ENCODE data around the gene ADCY10. TPM values are rescaled to one million over a fixed set of nuclear protein-coding genes. Genes with fewer than 3 reads are reported as not detected.

Gene ADCY10
- total RNA-seq, 1 experiment from 2014 or later = 0.10 TPM

DNA sequence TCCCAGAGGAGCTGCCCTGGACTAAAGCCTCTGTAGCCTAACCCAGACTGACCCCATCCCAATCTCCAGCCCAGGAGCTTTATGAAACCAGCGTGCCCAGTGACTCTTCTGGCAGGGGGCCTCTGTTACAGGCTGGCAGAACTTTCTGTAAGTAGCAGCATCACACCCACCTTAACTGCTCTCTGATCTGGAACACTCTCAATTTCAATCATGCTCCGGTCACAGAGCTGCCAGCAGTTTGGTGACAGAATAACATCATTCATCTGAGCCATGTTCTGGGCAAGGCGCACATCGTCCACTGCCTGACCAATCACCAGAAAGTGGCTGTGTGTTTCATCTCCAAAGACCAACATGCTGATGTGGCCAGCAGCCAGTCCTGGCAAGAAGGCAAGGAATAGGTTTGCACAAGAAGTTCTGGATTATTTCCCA is 14.7 kb downstream of the ADCY10 start:
- in situ Hi-C loops (cut with HindIII; ENCODE audit: low pct_unique_long_range_greater_than_20kb, low sequenced_read_pairs) = no loop called here
- H3K4me1 ChIP-seq (ENCODE audit: control insufficient read depth, insufficient read depth, low read length) = no peaks in the 10 kb centered on the region
- no peaks in the 10 kb centered on the region for H3K36me3 ChIP-seq (ENCODE audit: control insufficient read depth, insufficient read depth, low read length)
- no peaks in the 10 kb centered on the region for H3K9me3 ChIP-seq (ENCODE audit: control insufficient read depth, insufficient read depth, low read depth, low read length)
- no peak overlapping the region for H3K4me3 ChIP-seq (ENCODE audit: low read depth in 2 of 2, low read length in 2 of 2)
- H3K27me3 ChIP-seq (ENCODE audit: control insufficient read depth, insufficient read depth, low read length) = no peaks in the 10 kb centered on the region
- POLR2A ChIA-PET = no interaction called here
- intact Hi-C loops (cut with micrococcal nuclease; ENCODE audit: unreplicated experiment) = no loop called here
- no peak for TF ChIP-seq POLR2AphosphoS5 (IDR thresholded peaks at IDR 0.05; ENCODE audit: low read depth, low read length)
- TF ChIP-seq TCF7L2 (IDR thresholded peaks at IDR 0.05; ENCODE audit: low read depth, low read length) = no peak
- no peak for TF ChIP-seq CTCF (IDR thresholded peaks at IDR 0.05)
- TF ChIP-seq SIN3A (IDR thresholded peaks at IDR 0.05; ENCODE audit: borderline replicate concordance, insufficient read depth, low read depth, low read length) = no peak
- TF ChIP-seq, protein P1, sequence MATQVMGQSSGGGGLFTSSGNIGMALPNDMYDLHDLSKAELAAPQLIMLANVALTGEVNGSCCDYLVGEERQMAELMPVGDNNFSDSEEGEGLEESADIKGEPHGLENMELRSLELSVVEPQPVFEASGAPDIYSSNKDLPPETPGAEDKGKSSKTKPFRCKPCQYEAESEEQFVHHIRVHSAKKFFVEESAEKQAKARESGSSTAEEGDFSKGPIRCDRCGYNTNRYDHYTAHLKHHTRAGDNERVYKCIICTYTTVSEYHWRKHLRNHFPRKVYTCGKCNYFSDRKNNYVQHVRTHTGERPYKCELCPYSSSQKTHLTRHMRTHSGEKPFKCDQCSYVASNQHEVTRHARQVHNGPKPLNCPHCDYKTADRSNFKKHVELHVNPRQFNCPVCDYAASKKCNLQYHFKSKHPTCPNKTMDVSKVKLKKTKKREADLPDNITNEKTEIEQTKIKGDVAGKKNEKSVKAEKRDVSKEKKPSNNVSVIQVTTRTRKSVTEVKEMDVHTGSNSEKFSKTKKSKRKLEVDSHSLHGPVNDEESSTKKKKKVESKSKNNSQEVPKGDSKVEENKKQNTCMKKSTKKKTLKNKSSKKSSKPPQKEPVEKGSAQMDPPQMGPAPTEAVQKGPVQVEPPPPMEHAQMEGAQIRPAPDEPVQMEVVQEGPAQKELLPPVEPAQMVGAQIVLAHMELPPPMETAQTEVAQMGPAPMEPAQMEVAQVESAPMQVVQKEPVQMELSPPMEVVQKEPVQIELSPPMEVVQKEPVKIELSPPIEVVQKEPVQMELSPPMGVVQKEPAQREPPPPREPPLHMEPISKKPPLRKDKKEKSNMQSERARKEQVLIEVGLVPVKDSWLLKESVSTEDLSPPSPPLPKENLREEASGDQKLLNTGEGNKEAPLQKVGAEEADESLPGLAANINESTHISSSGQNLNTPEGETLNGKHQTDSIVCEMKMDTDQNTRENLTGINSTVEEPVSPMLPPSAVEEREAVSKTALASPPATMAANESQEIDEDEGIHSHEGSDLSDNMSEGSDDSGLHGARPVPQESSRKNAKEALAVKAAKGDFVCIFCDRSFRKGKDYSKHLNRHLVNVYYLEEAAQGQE (IDR thresholded peaks at IDR 0.05; ENCODE audit: insufficient read depth in 1 of 2, low read depth in 2 of 2, low read length in 1 of 2) = no peak
- no TSS peak for BruUV-seq (replicated peaks)
- DNase-seq (ENCODE audit: low read depth, low spot score) (no peak), ATAC-seq (no peak)
- H3K27ac ChIP-seq (ENCODE audit: low read length) = no peak overlapping the region
- CTCF ChIA-PET = no interaction called here

DNA sequence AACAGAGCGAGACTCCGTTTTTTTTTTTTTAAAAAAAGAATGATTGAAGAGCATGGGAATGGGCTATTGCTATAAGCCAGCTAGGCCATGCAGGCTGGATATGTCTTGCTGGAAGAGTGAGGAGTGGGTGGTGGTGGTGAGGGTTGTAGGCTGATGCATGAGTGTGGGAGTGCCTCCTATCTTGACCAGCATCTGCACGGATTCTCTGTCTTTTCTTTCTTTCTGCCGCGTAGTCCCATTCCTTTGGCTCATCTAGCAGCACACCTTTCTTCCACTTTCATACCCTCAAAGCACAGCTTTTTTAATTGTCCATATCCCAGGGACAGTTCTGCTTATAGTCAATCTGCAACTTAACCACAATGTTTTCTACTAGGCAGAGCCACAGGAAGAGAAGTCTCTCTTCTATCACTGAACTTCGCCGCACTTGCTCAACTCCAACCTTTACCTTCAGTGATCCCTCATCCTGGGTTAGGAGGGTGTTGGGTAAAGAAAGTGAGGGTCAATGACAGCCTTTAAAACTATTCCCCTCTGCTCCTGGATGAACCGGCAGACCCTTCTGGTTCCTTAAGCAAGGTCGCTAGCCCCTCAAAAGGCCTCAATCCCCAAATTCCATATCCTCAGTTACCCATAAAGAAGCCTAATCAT is 15.2 kb downstream of the ADCY10 start:
- no TSS peak for BruUV-seq (replicated peaks)
- POLR2A ChIA-PET = no interaction called here
- Histone ChIP-seq H3K4me1 (ENCODE audit: control insufficient read depth, insufficient read depth, low read length) (no peaks in the 10 kb centered on the region), H3K27ac (ENCODE audit: low read length) (no peak overlapping the region), H3K9me3 (ENCODE audit: control insufficient read depth, insufficient read depth, low read depth, low read length) (no peaks in the 10 kb centered on the region), H3K27me3 (ENCODE audit: control insufficient read depth, insufficient read depth, low read length) (no peaks in the 10 kb centered on the region), H3K36me3 (ENCODE audit: control insufficient read depth, insufficient read depth, low read length) (no peaks in the 10 kb centered on the region), H3K4me3 (ENCODE audit: low read depth in 2 of 2, low read length in 2 of 2) (no peak overlapping the region)
- DNase-seq (ENCODE audit: low read depth, low spot score) (no peak), ATAC-seq (no peak)
- CTCF ChIA-PET = no interaction called here
- in situ Hi-C loops (cut with HindIII; ENCODE audit: low pct_unique_long_range_greater_than_20kb, low sequenced_read_pairs) = no loop called here
- TF ChIP-seq CTCF (IDR thresholded peaks at IDR 0.05) = no peak
- TF ChIP-seq, protein P1 (IDR thresholded peaks at IDR 0.05; ENCODE audit: insufficient read depth in 1 of 2, low read depth in 2 of 2, low read length in 1 of 2) = no peak
- TF ChIP-seq POLR2AphosphoS5 (IDR thresholded peaks at IDR 0.05; ENCODE audit: low read depth, low read length) = no peak
- TF ChIP-seq TCF7L2 (IDR thresholded peaks at IDR 0.05; ENCODE audit: low read depth, low read length) = no peak
- TF ChIP-seq SIN3A (IDR thresholded peaks at IDR 0.05; ENCODE audit: borderline replicate concordance, insufficient read depth, low read depth, low read length) = no peak
- intact Hi-C loops (cut with micrococcal nuclease; ENCODE audit: unreplicated experiment) = no loop called here
